HG03139 (cell line): ENCODE results near the gene DYNLL2.
A peak's percentile ranks its signal among the peaks of the same experiment; 100 is the strongest.
"Not testable (repeated sequence)": the region's sequence is repeated elsewhere in the genome, so short reads cannot be mapped to it uniquely, and the experiment has no call there.

Source experiments
- ATAC-seq: cut with Tn5 transposase; IDR thresholded peaks from one replicate; pipeline ENCODE4 v1.9.1; 2021; ENCODE audit not compliant: unreplicated experiment

Gene DYNLL2

GRCh38 chr17:58082870-58083490 is at the start of gene DYNLL2:
Gene DYNLL2 (plus strand): TSS chr17:58083419. CDS start chr17:58087091, 3,672 bp downstream.
- peak; percentile 57 for ATAC-seq

GRCh38 chr17:58039975-58040374 is 43.2 kb upstream of the DYNLL2 start:
- ATAC-seq, result no peak

- ATAC-seq, result no peak
Observed at GRCh38 chr17:58040386-58040785, 42.8 kb upstream of the DYNLL2 start.

GRCh38 chr17:58041161-58041560 is 42.1 kb upstream of the DYNLL2 start:
- no peak for ATAC-seq

- ATAC-seq, result no peak
Observed at GRCh38 chr17:58043221-58044181, 39.7 kb upstream of the DYNLL2 start.

GRCh38 chr17:58044256-58044655 is 39.0 kb upstream of the DYNLL2 start:
- not testable (repeated sequence) for ATAC-seq

GRCh38 chr17:58046239-58047094 is 36.8 kb upstream of the DYNLL2 start:
- ATAC-seq, result no peak

GRCh38 chr17:58047376-58048150 is 35.7 kb upstream of the DYNLL2 start:
- ATAC-seq, result no peak

GRCh38 chr17:58049533-58049932 is 33.7 kb upstream of the DYNLL2 start:
- ATAC-seq, result no peak

- no peak for ATAC-seq
Observed at GRCh38 chr17:58050966-58051365, 32.3 kb upstream of the DYNLL2 start.

GRCh38 chr17:58051468-58051867 is 31.8 kb upstream of the DYNLL2 start:
- no peak for ATAC-seq

GRCh38 chr17:58052407-58052806 is 30.8 kb upstream of the DYNLL2 start:
- ATAC-seq, result no peak

GRCh38 chr17:58052945-58053715 is 30.1 kb upstream of the DYNLL2 start:
- no peak for ATAC-seq

GRCh38 chr17:58054641-58055040 is 28.6 kb upstream of the DYNLL2 start:
- ATAC-seq, result no peak

GRCh38 chr17:58056476-58056875 is 26.7 kb upstream of the DYNLL2 start:
- no peak for ATAC-seq

GRCh38 chr17:58059141-58059540 is 24.1 kb upstream of the DYNLL2 start:
- ATAC-seq, result no peak

GRCh38 chr17:58060596-58061191 is 22.5 kb upstream of the DYNLL2 start:
- no peak for ATAC-seq

- ATAC-seq, result no peak
Observed at GRCh38 chr17:58061672-58062071, 21.5 kb upstream of the DYNLL2 start.

GRCh38 chr17:58065238-58065637 is 18.0 kb upstream of the DYNLL2 start:
- no peak for ATAC-seq
